GM12878 (cell line): ENCODE measurements around the gene SGPP2. TPM values are rescaled to one million over a fixed set of nuclear protein-coding genes. Genes with fewer than 3 reads are reported as not detected.
"Not testable (repeated sequence)": the region's sequence is repeated elsewhere in the genome, so short reads cannot be mapped to it uniquely, and the experiment has no call there.

Experiments
- ATAC-seq: fragments of 200-7000 bp; cut with Tn5 transposase; 3 replicates; pipeline ENCODE4 v1.9.1; 2020; ENCODE audit warnings: mild to moderate bottlenecking, moderate library complexity
- BruUV-seq: library from RNA; stranded (reverse); fragments of 400-500 nt; replicated peaks from 2 replicates; lab custom pipeline; 2021; lab: Mats Ljungman, UMichigan
- CTCF ChIA-PET: fragments of 300-600 bp; sonication (Branson Sonifier 250); formaldehyde crosslinking; extraction: SDS; loops from one replicate; lab custom pipeline; 2021; ENCODE audit warnings: inconsistent platforms; lab: Yijun Ruan, JAX
- POLR2A ChIA-PET: fragments of 350-600 bp; formaldehyde crosslinking; extraction: SDS; loops from one replicate; lab custom pipeline; 2021; ENCODE audit warnings: inconsistent platforms; lab: Charles Lee
- RAD21 ChIA-PET: fragments of 300-600 bp; sonication (Branson Sonifier 250); formaldehyde crosslinking; loops from one replicate; lab custom pipeline; 2023; ENCODE audit warnings: antibody characterized with exemption; ENCODE audit not compliant: unreplicated experiment; lab: Charles Lee
- SMC1A ChIA-PET: fragments of 300-600 bp; sonication (Branson Sonifier 250); formaldehyde crosslinking; loops from one replicate; lab custom pipeline; 2023; ENCODE audit not compliant: unreplicated experiment, uncharacterized antibody; lab: Charles Lee
- DNase-seq: peaks from one replicate; pipeline ENCODE4 v3.0.0-alpha.2; 2011; ENCODE audit warnings: low read depth, low spot score
- FAIRE-seq: peaks from 3 replicates; lab custom pipeline; 2011; peaks lifted over from hg19 to GRCh38; lab: Jason Lieb, UNC
- H2AFZ ChIP-seq: 2 replicates; pipeline ENCODE4 v1.6.0; 2011; ENCODE audit warnings: low read depth, low read length, control low read depth; ENCODE audit not compliant: control insufficient read depth
- H3K27ac ChIP-seq: 2 replicates; pipeline ENCODE4 v1.5.1; 2011; ENCODE audit warnings: control low read depth; ENCODE audit not compliant: control insufficient read depth, insufficient read depth
- H3K27me3 ChIP-seq, 2 experiments: replicated peaks in 1 of 2; 2 replicates each; pipeline versions ENCODE4 v1.6.0 to v1.6.1; 2011; ENCODE audit warnings: low read length in 1 of 2; ENCODE audit not compliant: control insufficient read depth in 2 of 2, insufficient read depth in 2 of 2
- H3K36me3 ChIP-seq, 2 experiments: 2 replicates each; pipeline ENCODE4 v1.5.1; 2011; ENCODE audit warnings: low read length in 1 of 2; ENCODE audit not compliant: control insufficient read depth in 2 of 2, insufficient read depth in 2 of 2
- H3K4me1 ChIP-seq: 2 replicates; pipeline ENCODE4 v1.6.1; 2011; ENCODE audit warnings: mild to moderate bottlenecking, low read length, moderate library complexity, mixed read lengths; ENCODE audit not compliant: control insufficient read depth, insufficient read depth
- H3K4me2 ChIP-seq: 2 replicates; pipeline ENCODE4 v1.6.0; 2011; ENCODE audit warnings: control low read depth; ENCODE audit not compliant: control insufficient read depth, insufficient read depth
- H3K4me3 ChIP-seq: fragments of 200-600 bp; sonication (generic); 2 replicates; pipeline ENCODE4 v1.5.1; 2016
- H3K79me2 ChIP-seq: 2 replicates; pipeline ENCODE4 v1.6.0; 2011; ENCODE audit warnings: low read length; ENCODE audit not compliant: control insufficient read depth, insufficient read depth
- H3K9ac ChIP-seq: 2 replicates; pipeline ENCODE4 v1.8.0; 2011; ENCODE audit warnings: low read length, control low read depth, mixed read lengths; ENCODE audit not compliant: control insufficient read depth, insufficient read depth
- H3K9me3 ChIP-seq: replicated peaks from 3 replicates; pipeline ENCODE4 v1.5.1; 2011; ENCODE audit warnings: mild to moderate bottlenecking, low read length; ENCODE audit not compliant: control insufficient read depth, insufficient read depth
- H4K20me1 ChIP-seq: 2 replicates; pipeline ENCODE4 v1.6.0; 2011; ENCODE audit not compliant: control insufficient read depth, insufficient read depth
- BCL3 ChIP-seq: IDR thresholded peaks from 2 replicates; pipeline ENCODE4 v1.6.1; 2011; ENCODE audit warnings: borderline replicate concordance, low read depth, mild to moderate bottlenecking, moderate library complexity, low read length; ENCODE audit not compliant: insufficient read depth, poor library complexity, severe bottlenecking
- BMI1 ChIP-seq: fragments of 450-650 bp; IDR thresholded peaks from 2 replicates; pipeline ENCODE4 v1.6.1; 2016; ENCODE audit warnings: mild to moderate bottlenecking, moderate library complexity, borderline replicate concordance
- CTCF ChIP-seq, 3 experiments: IDR thresholded peaks in 2 of 3; conservative IDR thresholded peaks in 1 of 3; 2 replicates each; pipeline ENCODE4 v1.5.1; 2011; ENCODE audit warnings: low read depth in 3 of 3, low read length in 3 of 3, mild to moderate bottlenecking in 3 of 3, control low read depth in 2 of 3, moderate library complexity in 2 of 3, inconsistent platforms in 1 of 3, mixed read lengths in 1 of 3; ENCODE audit not compliant: control insufficient read depth in 2 of 3, insufficient read depth in 1 of 3; ENCODE audit errors: extremely low read depth in 1 of 3
- RUNX3 ChIP-seq: IDR thresholded peaks from 2 replicates; pipeline ENCODE4 v1.6.1; 2012; ENCODE audit warnings: low read length, inconsistent platforms
- ZNF24 ChIP-seq: fragments of 450-650 bp; IDR thresholded peaks from 2 replicates; pipeline ENCODE4 v1.6.1; 2017; ENCODE audit warnings: antibody characterized with exemption, mild to moderate bottlenecking
- WGBS: methylation state at CpG from one replicate; pipeline ENCODE4 v1.1.6; 2016; ENCODE audit warnings: low lambda C conversion rate; ENCODE audit not compliant: insufficient replicate concordance, insufficient coverage; ENCODE audit errors: missing lambda C conversion rate; 5-methylcytosine and 5-hydroxymethylcytosine counted together
- in situ Hi-C: fragments of 300-500 bp; cut with MboI; formaldehyde crosslinking; loops from 9 replicates; pipeline ENCODE4 v1.14.3; 2018; ENCODE audit warnings: mixed read lengths
- intact Hi-C: fragments of 100-400 bp; cut with micrococcal nuclease; formaldehyde crosslinking; loops from one replicate; pipeline ENCODE4 v1.14.2; 2022; ENCODE audit not compliant: unreplicated experiment
- polyA plus RNA-seq, 11 experiments: library from polyadenylated mRNA; depleted of rRNA in 4 of 11; unstranded in 6 of 11; stranded (reverse) in 5 of 11; fragments of >200 nt; fragmentation: Nextera tagmentation in 4 of 11; fragmentation: Illumina TruSeq in 1 of 11; extraction: Ambion mirVana in 4 of 11; extraction: Trizol in 1 of 11; gene quantifications; 1 replicate in 1 of 11; 2 replicates in 10 of 11; pipeline versions ENCODE4 v1.2.1 to v1.2.3, GENCODE V29; 2011 to 2016; ENCODE audit warnings: inconsistent platforms in 2 of 11, missing spikeins in 2 of 11, low read depth in 1 of 11
- total RNA-seq, 4 experiments: library from RNA; depleted of rRNA in 3 of 4; stranded (reverse); fragments of >200 nt in 3 of 4; fragmentation: Illumina TruSeq in 1 of 4; extraction: Trizol in 1 of 4; gene quantifications; 2 replicates each; pipeline versions ENCODE4 v1.2.1 to v1.2.3, GENCODE V29; 2013 to 2021
- TF ChIP-seq, protein P1 (sequence below): fragments of 450-650 bp; IDR thresholded peaks from 2 replicates; pipeline ENCODE4 v1.6.1; 2017; ENCODE audit warnings: mild to moderate bottlenecking, moderate library complexity

The SGPP2 gene
- total and polyA plus RNA-seq, 10 of the 15 experiments (the other 5 are each of a cell fraction or from before 2014, with no cell fraction given): 3.5 to 84.9 (median 13.1) TPM

DNA sequence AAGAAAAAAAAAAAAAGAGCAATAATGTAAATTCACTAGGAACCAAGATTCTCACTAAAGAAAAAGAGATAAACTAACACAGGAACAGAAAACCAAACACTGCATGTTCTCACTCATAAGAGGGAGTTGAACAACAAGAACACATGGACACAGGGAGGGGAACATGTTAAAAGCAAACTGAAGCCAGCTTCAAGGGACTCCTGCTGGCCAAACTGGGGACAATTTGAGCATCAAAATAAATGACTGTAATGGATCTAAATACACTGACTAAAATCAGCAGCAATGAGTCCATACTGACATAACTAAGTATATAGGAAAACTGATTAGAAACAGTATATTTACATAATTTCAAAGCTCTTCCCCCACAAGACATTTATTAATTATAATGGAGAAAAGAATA is 158.6 kb downstream of the SGPP2 start (continued):
- peak in 1 of 3 experiments; percentile 24; a peak in 1 of 6 replicates for TF ChIP-seq CTCF (IDR thresholded peaks at IDR 0.05 in 2 of 3, conservative IDR thresholded peaks at IDR 0.05 in 1 of 3; ENCODE audit: control insufficient read depth in 2 of 3, extremely low read depth in 1 of 3, insufficient read depth in 1 of 3, low read depth in 3 of 3, low read length in 3 of 3)
- TF ChIP-seq RUNX3: no peak
- no peak for TF ChIP-seq ZNF24
- TF ChIP-seq BMI1: no peak
- TF ChIP-seq, protein P1, sequence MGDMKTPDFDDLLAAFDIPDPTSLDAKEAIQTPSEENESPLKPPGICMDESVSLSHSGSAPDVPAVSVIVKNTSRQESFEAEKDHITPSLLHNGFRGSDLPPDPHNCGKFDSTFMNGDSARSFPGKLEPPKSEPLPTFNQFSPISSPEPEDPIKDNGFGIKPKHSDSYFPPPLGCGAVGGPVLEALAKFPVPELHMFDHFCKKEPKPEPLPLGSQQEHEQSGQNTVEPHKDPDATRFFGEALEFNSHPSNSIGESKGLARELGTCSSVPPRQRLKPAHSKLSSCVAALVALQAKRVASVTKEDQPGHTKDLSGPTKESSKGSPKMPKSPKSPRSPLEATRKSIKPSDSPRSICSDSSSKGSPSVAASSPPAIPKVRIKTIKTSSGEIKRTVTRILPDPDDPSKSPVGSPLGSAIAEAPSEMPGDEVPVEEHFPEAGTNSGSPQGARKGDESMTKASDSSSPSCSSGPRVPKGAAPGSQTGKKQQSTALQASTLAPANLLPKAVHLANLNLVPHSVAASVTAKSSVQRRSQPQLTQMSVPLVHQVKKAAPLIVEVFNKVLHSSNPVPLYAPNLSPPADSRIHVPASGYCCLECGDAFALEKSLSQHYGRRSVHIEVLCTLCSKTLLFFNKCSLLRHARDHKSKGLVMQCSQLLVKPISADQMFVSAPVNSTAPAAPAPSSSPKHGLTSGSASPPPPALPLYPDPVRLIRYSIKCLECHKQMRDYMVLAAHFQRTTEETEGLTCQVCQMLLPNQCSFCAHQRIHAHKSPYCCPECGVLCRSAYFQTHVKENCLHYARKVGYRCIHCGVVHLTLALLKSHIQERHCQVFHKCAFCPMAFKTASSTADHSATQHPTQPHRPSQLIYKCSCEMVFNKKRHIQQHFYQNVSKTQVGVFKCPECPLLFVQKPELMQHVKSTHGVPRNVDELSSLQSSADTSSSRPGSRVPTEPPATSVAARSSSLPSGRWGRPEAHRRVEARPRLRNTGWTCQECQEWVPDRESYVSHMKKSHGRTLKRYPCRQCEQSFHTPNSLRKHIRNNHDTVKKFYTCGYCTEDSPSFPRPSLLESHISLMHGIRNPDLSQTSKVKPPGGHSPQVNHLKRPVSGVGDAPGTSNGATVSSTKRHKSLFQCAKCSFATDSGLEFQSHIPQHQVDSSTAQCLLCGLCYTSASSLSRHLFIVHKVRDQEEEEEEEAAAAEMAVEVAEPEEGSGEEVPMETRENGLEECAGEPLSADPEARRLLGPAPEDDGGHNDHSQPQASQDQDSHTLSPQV: no peak
- no peak for TF ChIP-seq BCL3

GRCh38 chr2:222584589-222584988 is 160.2 kb downstream of the SGPP2 start:
- DNase-seq, H3K4me3 ChIP-seq, H3K9me3 ChIP-seq, H4K20me1 ChIP-seq, H3K79me2 ChIP-seq, BruUV-seq, in situ Hi-C loops, H3K4me2 ChIP-seq, H3K27ac ChIP-seq, POLR2A ChIA-PET, RAD21 ChIA-PET, H3K9ac ChIP-seq, FAIRE-seq, CTCF ChIA-PET, ATAC-seq, H3K36me3 ChIP-seq, H3K4me1 ChIP-seq, intact Hi-C loops, H2AFZ ChIP-seq, H3K27me3 ChIP-seq: not testable (repeated sequence)
- 97% methylated on average over 8 of the region's 8 CpGs for WGBS
- SMC1A ChIA-PET: interaction anchor here (0.7 to 1.0 kb wide), 2 partner anchors 9 to 17 kb away, joined by 3 read pairs; no protein-coding TSS in a partner anchor
